Prostate gland (tissue), 2 donors: ENCODE results near the gene LAIR1.

ENCODE experiments used
- CTCF ChIP-seq, 4 experiments: fragments of 200-600 bp in 2 of 4; fragments of 450-650 bp in 2 of 4; sonication (generic) in 2 of 4; IDR thresholded peaks; 1 replicate in 3 of 4; 2 replicates in 1 of 4; pipeline ENCODE4 v1.5.1; 2016 to 2019; ENCODE audit warnings: antibody characterized with exemption in 4 of 4, mild to moderate bottlenecking in 2 of 4, moderate library complexity in 2 of 4
- POLR2AphosphoS5 ChIP-seq: sonication (generic); formaldehyde crosslinking; IDR thresholded peaks from one replicate; pipeline ENCODE4 v1.6.1; 2017; ENCODE audit warnings: antibody characterized with exemption

GRCh38 chr19:54312436-54313377 lies 52.0 kb downstream of the LAIR1 start, which contains the start of gene LILRA5:
- TF ChIP-seq CTCF (IDR thresholded peaks at IDR 0.05) (no peak), POLR2AphosphoS5 (no peak)
